Esophagus squamous epithelium (tissue), 4 donors: ENCODE results near the gene ARMC9.

Source experiments
- POLR2A ChIP-seq, 4 donors: fragments of 450-650 bp; IDR thresholded peaks; one replicate each; pipeline ENCODE4 v1.6.1; 2017; ENCODE audit warnings: antibody characterized with exemption in 4 of 4, mild to moderate bottlenecking in 4 of 4, moderate library complexity in 3 of 4
- TF ChIP-seq, protein P1 (sequence below), 6 experiments: fragments of 450-650 bp in 4 of 6; fragments of 200-600 bp in 2 of 6; sonication (generic) in 2 of 6; IDR thresholded peaks; one replicate each; pipeline ENCODE4 v1.5.1; 2016 to 2019; ENCODE audit warnings: antibody characterized with exemption in 6 of 6, mild to moderate bottlenecking in 4 of 6, moderate library complexity in 4 of 6

DNA sequence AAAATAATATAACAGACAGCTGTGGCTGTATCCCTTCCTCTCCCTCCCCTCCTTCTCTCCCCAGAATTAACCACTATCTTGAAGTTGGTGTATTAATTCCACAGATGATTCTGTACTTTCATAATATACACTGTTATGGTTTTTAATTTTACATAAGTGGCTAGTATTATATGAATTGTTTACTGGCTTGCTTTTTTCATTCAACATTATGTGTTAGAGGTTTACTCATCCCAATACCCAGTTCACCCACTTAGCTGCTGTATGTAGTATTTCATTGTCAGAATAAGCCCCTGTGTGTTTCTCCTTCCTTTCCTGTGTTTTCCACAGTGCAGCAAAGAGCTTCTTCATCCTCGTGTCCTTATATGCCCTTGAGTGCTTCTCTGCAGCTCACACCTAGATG is 121.4 kb downstream of the ARMC9 start:
- no peak for TF ChIP-seq POLR2A (IDR thresholded peaks at IDR 0.05)
- TF ChIP-seq, protein P1, sequence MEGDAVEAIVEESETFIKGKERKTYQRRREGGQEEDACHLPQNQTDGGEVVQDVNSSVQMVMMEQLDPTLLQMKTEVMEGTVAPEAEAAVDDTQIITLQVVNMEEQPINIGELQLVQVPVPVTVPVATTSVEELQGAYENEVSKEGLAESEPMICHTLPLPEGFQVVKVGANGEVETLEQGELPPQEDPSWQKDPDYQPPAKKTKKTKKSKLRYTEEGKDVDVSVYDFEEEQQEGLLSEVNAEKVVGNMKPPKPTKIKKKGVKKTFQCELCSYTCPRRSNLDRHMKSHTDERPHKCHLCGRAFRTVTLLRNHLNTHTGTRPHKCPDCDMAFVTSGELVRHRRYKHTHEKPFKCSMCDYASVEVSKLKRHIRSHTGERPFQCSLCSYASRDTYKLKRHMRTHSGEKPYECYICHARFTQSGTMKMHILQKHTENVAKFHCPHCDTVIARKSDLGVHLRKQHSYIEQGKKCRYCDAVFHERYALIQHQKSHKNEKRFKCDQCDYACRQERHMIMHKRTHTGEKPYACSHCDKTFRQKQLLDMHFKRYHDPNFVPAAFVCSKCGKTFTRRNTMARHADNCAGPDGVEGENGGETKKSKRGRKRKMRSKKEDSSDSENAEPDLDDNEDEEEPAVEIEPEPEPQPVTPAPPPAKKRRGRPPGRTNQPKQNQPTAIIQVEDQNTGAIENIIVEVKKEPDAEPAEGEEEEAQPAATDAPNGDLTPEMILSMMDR (IDR thresholded peaks at IDR 0.05) = no peak
